ENCODE measurements around the gene TBRG1.
"Not testable (repeated sequence)": the region's sequence is repeated elsewhere in the genome, so short reads cannot be mapped to it uniquely, and the experiment has no call there.

Gene TBRG1, protein sequence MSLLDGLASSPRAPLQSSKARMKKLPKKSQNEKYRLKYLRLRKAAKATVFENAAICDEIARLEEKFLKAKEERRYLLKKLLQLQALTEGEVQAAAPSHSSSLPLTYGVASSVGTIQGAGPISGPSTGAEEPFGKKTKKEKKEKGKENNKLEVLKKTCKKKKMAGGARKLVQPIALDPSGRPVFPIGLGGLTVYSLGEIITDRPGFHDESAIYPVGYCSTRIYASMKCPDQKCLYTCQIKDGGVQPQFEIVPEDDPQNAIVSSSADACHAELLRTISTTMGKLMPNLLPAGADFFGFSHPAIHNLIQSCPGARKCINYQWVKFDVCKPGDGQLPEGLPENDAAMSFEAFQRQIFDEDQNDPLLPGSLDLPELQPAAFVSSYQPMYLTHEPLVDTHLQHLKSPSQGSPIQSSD

DNA sequence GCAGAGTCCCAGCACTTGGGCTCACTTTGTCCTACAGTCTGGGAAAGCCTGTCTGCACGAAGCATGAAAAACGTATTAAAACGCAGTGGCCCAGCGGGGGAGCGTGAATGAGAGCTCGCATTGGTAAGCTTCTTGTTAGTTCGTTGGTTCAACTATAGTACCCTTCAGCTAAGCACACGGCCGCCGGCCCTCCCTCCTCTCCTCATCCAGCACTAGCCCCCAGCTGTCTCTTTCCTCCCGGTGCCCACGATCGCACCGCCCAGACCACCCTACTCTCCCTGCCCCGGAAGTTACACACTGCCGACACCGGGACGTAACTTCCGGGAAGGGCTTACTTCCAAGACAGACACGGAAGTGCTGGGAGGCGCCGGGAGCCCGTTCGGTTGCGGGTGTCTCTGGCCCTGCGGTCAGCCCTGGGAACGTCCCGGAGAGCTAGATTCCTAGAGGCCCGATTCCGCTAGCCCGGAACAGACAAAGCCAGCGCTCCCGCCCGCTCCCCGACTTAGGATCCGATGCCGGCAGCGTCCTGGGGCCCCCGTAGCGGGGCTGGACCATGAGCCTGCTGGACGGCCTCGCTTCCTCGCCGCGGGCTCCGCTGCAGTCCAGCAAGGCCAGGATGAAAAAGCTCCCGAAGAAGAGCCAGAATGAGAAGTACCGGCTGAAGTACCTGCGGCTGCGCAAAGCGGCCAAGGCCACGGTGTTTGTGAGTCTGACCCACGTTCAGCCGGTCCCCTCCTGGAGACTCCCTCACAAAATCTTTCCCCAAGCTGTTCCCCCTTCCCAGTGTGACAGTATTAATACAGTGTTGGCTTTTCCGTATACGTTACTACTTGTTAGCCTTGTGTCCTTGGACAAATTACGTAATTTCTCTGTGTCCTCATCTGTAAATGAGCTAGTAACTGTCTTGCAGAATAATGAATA lies at the start of gene TBRG1:
Gene TBRG1 (plus strand): TSS at position 334 of the 921 bp plus-strand sequence. CDS start 220 bp downstream, at position 554.
- peak; percentile 64 to 65 for DNase-seq (ENCODE audit: low read depth in 2 of 2)

DNA sequence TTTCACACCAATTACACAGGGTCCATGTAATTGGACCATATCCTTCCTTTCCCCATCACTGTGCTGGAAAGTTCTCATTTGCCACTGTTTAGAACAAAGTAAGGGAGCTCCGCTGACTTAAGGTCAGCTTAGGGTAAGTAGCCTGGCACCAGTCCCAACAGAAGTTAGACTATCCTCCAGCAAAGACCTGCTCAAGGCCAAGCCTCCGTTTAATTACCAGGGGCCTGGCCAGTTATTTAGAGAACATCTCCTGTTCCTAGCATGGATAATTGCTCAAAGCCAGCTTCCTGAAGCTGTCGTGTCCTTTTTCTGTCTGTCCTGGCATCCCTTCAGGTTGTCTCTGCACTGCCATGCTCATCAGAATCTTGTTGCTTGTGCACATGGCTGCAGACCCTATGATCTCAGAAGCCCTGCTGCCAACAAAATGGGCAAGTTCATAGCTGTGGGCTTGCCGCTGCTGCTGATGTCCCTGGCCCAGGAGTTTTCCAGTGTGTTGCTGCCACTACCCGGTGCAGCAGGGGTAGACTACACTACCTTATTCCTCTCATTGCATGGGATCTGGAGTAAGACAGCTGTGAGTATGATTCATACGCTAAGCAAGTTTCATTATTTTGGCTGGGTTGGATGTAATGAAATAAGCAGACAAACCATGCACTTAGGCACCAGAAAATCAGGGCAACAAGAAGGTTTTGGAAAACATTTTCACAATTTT lies 44.8 kb upstream of the TBRG1 start:
- DNase-seq (ENCODE audit: low read depth in 2 of 2): no peak

DNA sequence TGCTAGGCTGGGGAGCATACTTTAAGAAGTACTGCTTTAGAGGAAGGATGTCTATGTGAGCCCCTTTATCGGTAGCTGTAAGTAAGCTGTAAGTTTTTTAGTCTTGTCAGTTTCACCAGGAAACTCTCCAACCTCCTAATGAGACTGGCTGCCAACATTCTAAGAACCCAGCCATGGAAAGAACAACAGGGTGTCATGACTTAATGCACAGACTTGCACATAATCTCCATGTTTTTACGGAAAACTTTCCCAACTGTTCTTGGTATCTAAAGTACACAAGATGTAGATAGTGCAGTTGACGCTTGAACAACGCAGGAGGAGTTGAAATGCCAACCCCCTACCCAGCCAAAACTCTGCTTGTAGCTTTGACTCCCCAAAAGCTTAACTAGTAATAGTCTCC lies 43.9 kb upstream of the TBRG1 start:
- no peak for DNase-seq (ENCODE audit: low read depth in 2 of 2)

DNA sequence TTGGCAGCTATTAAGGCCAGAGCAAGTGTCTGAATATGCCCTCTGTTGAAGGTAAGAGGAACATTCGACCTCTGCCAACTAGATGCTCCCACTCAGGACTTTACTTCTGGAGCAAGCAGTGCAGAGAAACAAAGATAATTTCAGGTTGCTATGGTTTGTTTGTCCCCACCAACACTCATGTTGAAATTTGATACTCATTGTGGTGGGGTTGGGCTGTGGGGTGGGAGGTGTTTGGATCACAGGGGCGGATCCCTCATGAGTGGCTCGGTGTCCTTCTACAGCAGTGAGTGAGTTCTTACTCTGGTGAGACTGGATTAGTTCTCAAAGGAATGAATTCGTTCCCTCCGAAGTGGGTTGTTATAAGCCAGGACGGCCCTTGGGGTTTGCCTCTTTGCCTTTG lies 40.8 kb upstream of the TBRG1 start:
- no peak for DNase-seq (ENCODE audit: low read depth in 2 of 2)

DNA sequence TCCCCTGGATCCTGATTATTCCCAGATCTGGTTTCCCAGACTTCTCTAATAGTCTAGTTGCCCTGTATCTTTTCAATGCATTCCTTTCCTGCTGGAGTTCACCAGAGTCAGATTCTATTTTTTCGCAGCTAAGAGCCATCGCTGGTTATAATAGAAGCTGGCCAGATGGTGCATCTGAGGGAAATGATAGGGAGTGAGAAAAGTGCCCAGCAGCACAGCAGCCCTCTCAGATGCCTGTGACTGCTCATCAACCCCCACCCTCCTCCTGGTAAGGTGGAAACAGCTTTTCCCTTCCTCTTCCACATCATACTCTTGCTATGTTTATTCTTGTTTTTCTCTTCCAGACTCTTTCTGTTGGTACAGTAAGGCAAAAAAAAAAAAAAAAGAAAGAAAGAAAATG lies 40.1 kb upstream of the TBRG1 start:
- no peak for DNase-seq (ENCODE audit: low read depth in 2 of 2)

DNA sequence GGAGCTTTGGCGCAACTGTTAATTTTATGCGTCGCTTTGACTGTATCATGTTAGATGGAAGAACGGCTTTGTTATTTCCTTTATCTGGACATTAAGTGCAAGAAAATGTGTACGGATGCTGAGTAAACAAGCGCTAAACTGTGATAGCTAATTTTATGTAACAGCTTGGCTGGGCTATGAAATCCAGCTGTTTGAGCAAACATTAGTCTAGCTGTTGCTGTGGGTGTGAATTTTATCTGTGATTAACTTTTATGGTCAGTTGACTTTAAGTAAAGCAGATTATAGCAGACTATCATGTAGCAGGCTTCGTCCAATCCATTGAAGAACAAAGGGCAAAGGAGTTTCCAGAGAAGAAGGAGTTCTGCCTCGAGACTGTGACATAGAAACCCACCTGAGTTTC lies 38.9 kb upstream of the TBRG1 start:
- no peak for DNase-seq (ENCODE audit: low read depth in 2 of 2)

DNA sequence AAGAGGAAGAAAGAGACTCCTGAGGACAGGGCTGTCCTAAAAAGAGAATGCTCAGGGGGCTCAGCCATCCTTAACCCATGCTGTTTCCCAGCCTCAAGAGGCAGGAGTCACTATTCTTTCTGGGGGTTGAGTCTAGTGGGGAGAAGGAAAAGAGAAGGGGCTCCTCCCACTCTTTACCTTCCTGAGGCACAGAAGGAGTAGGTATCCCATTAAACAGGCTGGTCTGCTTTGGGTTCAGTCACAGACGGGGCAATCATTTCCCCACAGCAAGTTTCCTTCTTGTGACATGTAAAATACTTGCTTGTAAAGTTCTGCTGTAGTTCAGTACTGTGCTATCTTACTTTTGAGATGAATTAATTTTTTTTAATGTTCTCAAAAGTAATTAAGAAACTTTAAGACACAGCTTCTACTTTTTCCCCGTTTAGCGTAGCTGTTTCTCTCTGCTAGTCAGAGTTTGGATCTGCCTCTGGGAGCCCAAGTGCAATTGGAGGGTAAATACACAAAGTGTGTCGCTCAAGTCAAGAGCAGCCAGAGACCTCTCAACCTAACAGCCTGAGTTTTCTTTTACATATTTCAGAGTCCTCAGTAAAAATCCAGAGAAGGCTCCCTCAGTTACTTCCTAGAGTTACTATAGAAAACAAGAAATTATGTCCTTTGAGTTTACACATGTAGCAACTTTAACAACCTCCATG lies 37.8 kb upstream of the TBRG1 start:
- no peak for DNase-seq (ENCODE audit: low read depth in 2 of 2)

DNA sequence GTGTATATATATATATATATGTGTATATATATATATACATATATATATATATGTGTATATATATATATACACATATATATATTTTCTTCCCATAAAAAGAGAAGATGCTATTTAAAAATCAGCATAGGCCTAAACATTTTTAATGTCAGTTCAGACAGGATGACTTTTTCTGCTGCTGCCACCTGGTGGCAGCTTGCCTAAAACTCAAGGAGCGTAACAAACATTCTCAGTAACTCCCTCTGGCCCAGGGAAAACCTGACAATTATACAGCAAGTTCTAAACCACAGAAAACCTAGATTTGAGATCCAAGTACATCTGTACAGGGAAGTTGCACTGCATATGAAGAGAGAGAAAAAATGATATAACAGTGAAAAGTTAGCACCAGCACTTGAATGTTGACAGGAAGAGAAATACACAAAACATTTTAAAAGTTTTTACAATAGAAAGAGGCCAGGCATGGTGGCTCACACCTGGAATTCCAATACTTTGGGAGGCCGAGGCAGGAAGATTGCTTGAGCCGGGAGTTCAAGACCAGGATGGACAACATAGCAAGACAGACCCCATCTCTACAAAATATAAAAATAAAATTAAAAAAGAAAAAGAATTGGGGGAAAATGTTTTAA lies 36.3 kb upstream of the TBRG1 start:
- peak; percentile 23 to 28 for DNase-seq (ENCODE audit: low read depth in 2 of 2)

DNA sequence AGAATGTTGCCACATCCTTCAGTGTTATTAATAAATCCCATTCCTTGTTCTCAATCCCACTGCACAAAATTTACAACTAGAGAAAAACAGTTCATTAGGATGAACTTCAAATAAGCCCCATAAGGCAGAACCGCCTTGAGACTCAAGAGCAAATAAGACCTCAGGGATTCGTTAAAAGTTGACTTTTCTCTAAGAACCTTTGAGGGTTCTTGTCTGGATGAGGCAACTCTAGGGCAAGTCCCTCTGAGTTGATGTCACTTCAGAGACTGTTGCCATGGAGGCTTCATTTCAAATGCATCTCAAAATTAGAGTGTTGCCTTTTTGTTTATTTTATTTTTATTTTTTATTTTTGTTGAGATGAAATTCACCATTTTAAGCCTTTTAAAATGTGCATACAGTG lies 31.2 kb upstream of the TBRG1 start:
- DNase-seq (ENCODE audit: low read depth in 2 of 2): no peak

DNA sequence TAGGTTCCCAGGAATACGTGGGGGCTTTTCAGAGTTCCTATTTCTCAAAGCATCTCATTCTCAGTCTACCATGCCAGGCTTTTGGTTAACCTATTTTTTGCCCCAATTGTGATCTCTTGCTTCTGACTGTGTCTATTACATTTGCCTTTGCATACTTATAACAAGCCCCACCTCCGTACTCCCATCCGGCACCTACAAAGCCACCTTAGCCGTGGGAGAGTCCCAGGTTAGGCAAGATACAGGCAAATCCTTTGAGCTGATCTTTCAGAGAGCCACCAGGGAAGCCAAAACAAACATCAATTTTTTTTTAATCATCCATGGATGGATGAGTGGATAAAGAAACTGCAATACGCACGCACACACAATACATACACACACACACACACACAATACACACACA lies 30.0 kb upstream of the TBRG1 start:
- DNase-seq (ENCODE audit: low read depth in 2 of 2): no peak

DNA sequence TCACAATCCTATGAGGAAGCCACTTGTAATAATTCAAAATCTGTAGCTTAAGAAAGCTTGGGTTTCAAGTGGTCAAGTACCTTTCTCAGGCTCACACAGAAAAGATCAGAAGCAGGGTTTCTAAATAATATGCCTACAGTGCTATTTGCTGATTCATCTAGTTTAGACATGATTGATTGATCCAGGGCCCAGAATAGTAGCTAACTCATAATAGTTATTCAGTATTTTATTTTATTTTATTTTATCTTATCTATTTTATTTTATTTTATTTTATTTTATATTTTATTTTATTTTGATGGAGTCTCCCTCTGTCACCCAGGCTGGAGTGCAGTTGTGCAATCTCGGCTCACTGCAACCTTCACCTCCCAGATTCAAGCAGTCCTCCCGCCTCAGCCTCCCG lies 27.4 kb upstream of the TBRG1 start:
- no peak for DNase-seq (ENCODE audit: low read depth in 2 of 2)

DNA sequence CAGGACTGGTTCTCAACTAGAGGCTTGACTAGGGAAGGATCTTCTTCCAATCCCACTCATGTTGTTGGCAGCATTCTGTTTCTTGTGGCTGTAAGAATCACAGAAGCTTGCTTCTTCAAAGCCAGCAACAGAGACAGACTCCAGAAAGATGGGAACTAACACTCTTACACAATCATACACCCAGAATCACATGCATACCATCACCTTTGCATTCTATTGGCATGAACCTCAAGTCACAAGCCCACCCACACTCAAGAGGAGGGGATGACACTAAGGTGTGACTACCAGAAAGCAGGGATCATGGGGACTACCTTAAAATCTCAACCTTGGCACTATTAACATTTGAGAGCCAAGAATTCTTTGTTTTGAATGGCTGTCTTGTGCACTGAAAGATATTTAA lies 25.0 kb upstream of the TBRG1 start:
- no peak for DNase-seq (ENCODE audit: low read depth in 2 of 2)

DNA sequence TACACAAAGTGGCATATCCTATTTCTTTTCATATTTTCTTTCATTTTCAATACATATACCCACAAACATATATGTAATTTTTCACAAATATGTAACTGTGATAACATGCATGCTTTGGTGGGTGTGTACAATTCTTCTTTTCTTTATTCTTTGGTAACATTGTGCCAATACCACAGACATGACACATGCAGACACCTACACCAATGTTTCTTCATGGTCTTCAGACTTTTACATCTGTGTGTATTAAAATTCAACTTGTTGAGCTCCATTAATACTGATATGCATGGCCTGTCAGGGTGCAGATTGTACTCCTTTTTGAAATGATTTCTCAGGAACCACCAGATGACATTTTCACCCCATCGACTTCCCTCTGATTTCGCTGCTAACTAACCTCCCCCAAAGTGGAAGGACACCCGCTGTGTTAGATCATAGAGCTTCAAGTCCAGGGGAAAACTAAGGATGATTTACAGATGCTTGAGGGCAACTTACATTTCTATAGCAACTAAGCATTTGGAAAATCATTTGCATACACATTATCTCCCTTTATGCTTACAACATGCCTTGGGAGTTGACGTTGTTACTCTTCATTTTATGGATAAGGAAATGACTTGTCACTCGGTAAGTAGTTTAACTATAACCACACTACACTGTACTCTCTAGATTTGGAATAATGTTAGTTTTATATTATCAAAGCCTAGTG lies 21.9 kb upstream of the TBRG1 start:
- no peak for DNase-seq (ENCODE audit: low read depth in 2 of 2)

DNA sequence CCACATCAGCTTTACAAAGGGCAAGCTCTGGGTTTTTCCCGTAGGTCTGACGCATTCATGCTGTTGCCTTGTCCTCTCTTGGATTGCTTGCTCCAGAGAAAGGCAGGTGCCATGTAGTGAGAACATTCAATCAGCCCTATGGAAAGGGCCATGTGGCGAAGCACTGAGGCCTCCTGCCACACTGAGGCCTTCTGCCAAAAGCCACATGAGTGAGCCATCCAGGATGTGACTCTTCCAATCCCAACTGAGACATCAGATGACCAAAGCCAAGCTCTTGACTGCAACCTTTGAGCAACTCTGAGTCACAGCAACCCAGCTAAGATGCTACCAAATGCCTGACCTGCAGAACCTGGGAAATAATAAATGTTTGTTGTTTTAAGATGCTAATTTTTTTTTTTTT lies 20.5 kb upstream of the TBRG1 start:
- no peak for DNase-seq (ENCODE audit: low read depth in 2 of 2)

DNA sequence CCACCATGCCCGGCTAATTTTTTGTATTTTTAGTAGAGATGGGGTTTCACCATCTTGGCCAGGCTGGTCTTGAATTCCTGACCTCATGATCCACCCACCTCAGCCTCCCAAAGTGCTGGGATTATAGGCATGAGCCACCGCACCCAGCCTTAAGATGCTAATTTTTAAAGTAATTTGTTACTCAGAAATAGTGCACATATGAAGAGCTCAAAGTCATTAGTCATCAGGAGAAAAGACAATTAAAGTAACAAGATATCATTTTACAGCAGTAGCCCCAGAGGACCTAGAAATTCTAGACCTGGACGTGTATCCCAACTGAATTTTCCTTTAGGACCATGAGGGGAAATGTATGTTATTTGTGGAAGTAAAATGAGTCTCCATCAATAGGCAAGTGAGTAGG lies 19.9 kb upstream of the TBRG1 start:
- not testable (repeated sequence) for DNase-seq (ENCODE audit: low read depth in 2 of 2)

DNA sequence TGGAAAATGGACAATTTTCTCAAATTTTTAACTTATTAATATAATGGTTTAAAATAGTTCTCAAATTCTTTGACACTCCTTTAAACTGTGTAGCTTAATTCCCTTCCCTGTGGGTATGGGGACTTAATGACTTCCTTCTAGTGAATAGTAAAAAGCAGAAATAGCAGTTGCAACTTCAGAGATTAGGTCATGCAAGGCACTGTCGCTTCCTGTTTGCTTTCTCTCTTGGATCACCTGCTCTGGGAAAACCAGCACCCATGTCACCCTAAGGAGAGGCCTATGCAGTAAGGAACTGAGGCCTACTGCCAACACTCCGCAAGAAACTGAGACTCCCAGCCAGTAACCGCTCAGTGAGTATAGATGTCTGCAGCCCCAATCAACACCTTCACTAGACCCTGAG lies 16.9 kb upstream of the TBRG1 start:
- no peak for DNase-seq (ENCODE audit: low read depth in 2 of 2)

DNA sequence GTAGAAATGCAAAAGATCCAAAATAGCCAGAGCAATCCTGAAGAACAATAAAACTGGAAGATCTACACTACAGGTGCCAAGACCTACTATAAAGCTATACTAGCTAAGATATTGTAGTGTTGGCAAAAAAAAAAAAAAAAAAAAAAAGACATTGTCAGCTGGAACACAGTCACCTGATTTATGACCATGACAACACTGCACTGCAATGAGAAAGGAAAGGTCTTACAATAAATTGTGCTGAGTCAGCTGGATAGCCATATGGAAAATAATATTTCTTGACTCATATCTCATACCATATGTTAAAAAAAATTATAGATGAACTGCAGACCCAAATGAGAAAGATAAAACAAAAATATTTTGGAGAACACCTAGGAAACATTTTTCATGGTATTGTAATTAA lies 14.5 kb upstream of the TBRG1 start:
- DNase-seq (ENCODE audit: low read depth in 2 of 2): no peak

DNA sequence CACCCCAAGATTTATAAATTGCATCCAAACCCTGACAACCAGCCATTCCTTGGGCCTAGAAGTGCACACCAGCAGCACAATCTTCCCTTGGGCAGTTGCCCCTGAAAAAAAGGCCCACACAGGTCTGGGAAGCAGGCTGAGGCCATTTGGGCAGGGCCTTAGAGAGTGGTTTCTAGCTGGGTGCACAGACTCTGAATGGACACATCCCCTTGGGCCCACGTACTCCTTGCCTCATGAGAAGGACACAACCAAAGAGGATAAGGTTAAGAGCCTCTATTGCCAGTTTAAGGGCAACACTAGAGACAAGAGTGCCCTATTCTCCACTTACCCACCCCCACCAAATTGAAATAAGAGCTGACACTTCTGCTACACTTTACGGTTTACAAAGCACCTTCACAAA lies 12.4 kb upstream of the TBRG1 start:
- DNase-seq (ENCODE audit: low read depth in 2 of 2): no peak

DNA sequence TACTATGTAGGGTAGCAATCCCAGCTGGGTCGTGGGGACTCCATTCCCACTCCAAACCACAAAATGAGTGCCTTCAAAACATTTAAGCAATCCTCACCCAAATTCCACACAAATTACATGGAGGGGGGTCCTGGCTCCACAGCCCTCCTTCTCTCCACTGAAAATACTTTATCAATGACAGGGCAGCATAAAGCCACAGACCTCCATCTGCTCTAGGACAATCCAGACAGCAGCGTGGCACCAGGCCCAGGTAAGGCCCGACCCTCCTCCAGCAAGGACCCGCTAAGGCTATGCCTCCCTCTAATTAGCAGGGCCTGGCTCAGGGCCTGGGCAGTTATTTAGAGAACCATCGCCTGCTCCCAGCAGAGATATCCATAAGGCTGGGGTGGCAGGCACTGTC lies 11.6 kb upstream of the TBRG1 start, which contains the start of gene PANX3:
Gene PANX3 (plus strand): TSS at position 365 of the 400 bp plus-strand sequence. CDS start 129 bp downstream, outside the sequence.
- no peak for DNase-seq (ENCODE audit: low read depth in 2 of 2)

DNA sequence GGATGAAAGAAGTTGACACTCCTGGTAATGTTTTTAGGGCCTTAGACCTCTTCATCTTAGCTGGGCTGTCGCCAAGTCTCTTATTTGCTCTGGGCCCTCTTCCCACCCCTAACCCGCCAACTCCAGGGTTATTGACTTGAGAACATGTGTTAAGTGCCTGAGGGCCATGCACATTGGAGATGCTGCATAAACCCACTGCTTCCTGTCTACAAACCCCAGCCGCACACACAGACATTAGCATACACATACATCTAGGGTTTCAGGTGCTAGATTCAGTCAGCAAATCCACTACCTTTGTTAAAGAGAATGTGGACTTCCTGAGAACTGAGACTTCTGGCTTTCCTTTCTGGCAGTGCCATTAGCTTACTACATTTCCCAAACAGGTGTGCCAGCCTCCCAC lies 10.6 kb upstream of the TBRG1 start:
- DNase-seq (ENCODE audit: low read depth in 2 of 2): no peak

All from activated CD4-positive, alpha-beta T cell treated with anti-CD3 and anti-CD28 coated beads for 24 hours (primary cell).